22Rv1 (cell line): ENCODE data around the gene WIZ.
A peak's percentile ranks its signal among the peaks of the same experiment; 100 is the strongest.

Source experiments
- H3K27ac ChIP-seq: fragments of 450-650 bp; 2 replicates; pipeline ENCODE4 v1.5.1; 2017
- CTCF ChIP-seq: fragments of 450-650 bp; IDR thresholded peaks from 2 replicates; pipeline ENCODE4 v1.5.1; 2017; ENCODE audit warnings: mild to moderate bottlenecking
- ZFX ChIP-seq: fragments of 450-650 bp; IDR thresholded peaks from 2 replicates; pipeline ENCODE4 v1.6.1; 2017; ENCODE audit warnings: antibody characterized with exemption, borderline replicate concordance

The WIZ gene

GRCh38 chr19:15457701-15458484 is 8.1 kb upstream of the WIZ start:
- TF ChIP-seq CTCF = no peak
- TF ChIP-seq ZFX = no peak

DNA sequence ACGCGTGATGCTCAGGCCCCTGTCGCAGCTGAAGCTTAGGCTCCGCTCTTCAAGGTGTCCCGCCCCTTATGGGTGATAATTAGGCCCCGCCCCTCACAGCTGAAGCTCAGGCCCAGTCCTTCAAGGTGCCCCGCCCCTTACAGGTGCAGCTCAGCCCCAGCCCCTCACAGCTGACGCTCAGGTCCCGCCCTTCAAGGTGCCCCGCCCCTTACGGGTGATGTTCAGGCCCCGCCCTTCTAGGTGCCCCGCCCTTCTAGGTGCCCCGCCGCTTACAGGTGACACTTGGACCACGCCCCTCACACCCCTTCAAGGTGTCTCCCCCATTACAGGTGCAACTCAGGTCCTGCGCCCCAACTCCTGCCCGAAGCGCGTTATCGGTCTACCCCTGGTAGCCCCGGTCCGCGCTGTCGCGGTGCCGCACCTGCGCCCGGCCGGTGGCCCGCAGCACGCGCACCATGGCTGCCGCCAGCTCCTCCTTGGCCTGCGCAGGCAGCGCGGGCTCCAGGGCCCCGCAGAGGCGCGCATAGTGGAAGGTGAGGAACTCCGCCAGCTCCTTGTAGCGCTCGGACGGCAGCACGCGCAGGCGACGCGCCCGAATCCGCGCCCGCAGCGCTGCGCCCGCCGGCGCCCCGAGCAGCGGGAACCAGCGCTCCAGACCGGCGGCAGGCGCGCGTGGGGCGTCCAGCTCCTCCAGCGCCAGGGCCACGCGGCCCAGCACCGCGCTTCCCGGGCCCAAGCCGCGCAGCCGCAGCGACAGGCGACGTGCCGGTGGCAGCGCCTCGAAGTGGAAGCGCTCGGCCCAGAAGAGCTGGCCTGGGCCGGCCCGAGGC is 7.3 kb upstream of the WIZ start:
- TF ChIP-seq ZFX (no peak), CTCF (no peak)
- no peak overlapping the region for H3K27ac ChIP-seq

More at GRCh38 chr19:15457701-15458484, 8.1 kb upstream of the WIZ start:
- no peak overlapping the region for H3K27ac ChIP-seq

DNA sequence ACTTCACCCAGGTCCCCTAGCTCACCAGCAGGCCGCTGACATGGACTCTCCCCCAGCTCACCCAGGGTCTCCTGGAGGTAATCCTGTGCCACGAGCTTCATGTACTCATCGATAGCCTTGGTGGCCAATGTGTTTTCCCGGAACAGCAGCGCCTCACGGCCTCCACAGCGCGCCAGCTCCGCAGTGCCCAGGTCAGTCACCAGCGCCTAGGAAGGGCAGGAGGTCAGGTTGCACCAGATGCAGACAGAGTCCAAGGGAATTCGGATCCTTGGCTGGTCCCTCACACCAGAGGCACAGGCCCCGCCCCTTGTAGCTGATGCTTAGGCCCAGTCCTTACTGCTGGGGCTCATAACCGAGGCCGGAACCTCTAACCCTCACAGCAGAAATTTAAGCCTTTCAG is 6.7 kb upstream of the WIZ start:
- TF ChIP-seq ZFX (no peak), CTCF (no peak)
- H3K27ac ChIP-seq = no peak overlapping the region

- H3K27ac ChIP-seq = no peak overlapping the region
- TF ChIP-seq CTCF (no peak), ZFX (no peak)
Measured at GRCh38 chr19:15455996-15456395, 6.2 kb upstream of the WIZ start.

DNA sequence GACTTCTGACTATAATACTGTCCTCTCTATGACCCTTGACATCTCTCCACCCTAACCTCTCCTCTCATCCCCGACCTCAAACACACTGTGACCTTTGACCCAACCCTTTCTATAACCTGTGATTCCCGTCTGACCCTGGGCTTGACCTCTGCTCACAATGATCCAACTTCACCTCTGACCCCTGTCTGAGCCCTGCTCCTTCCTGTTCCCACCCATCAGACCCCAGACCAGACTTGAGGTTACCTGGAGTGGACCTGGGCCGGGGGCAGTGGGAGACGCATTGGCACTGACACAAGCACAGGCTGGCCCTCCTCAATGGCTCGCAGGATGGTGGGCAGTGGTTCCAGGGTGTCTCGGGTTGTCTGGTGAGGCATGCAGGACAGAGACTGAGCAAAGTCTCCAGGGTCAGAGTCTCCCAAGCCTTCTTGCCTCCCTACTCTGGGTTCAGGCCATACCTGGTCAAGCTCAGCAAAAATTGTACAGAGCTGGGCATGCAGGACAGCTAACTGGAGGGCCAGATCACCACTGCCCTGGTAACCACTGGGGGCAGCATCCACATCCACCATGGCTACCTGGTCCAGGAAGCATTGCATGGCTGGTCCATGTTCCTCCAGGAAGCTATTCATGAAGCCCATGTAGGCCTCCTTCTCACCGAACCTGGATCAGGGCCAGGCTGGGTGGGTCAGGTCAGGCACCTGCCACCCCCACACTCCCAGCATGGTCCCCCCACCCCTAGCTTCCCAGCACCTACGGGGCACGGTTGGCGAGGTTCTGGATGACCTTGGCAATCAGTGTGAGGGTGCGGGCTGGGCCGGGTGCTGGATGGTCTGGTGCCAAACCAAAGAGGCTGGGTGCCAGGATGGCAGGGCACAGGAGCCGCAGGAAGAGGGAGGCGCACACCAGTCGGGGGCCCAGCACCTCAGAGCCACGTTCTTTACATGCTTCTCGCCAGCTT is 4.4 kb upstream of the WIZ start:
- TF ChIP-seq CTCF (peak; percentile 67), ZFX (no peak)

GRCh38 chr19:15453091-15453578 is 3.4 kb upstream of the WIZ start:
- TF ChIP-seq ZFX (no peak), CTCF (peak; percentile 37)

More for the DNA sequence above, 4.4 kb upstream of the WIZ start:
- H3K27ac ChIP-seq = no peak overlapping the region

More at GRCh38 chr19:15453091-15453578, 3.4 kb upstream of the WIZ start:
- H3K27ac ChIP-seq = peak overlapping the region; percentile 52
